PC-3 (cell line): ENCODE data around the gene SRPX. TPM values are rescaled to one million over a fixed set of nuclear protein-coding genes. Genes with fewer than 3 reads are reported as not detected.

Source experiments
- ATAC-seq: fragments of 200-7000 bp; cut with Tn5 transposase; 2 replicates; pipeline ENCODE4 v1.9.1; 2020; ENCODE audit warnings: mild to moderate bottlenecking, moderate library complexity
- BruUV-seq: library from RNA; stranded (reverse); fragments of 400-500 nt; replicated peaks from 2 replicates; lab custom pipeline; 2021; lab: Mats Ljungman, UMichigan
- CTCF ChIA-PET: fragments of 300-600 bp; sonication (Branson Sonifier 250); formaldehyde crosslinking; loops from one replicate; lab custom pipeline; 2022; ENCODE audit warnings: antibody characterized with exemption; lab: Charles Lee
- POLR2A ChIA-PET: fragments of 300-600 bp; sonication (Branson Sonifier 250); formaldehyde crosslinking; loops from one replicate; lab custom pipeline; 2022; ENCODE audit warnings: antibody characterized with exemption; ENCODE audit not compliant: unreplicated experiment; lab: Charles Lee
- DNase-seq: peaks from one replicate; pipeline ENCODE4 v3.0.0-alpha.2; 2015
- H2AFZ ChIP-seq: fragments of 300-600 bp; sonication (generic); 2 replicates; pipeline ENCODE4 v1.6.0; 2016; ENCODE audit warnings: antibody characterized with exemption, low read length
- H3F3A ChIP-seq: fragments of 300-600 bp; sonication (generic); one replicate; pipeline ENCODE4 v1.6.0; 2017; ENCODE audit warnings: antibody characterized with exemption, low read length, control low read depth, mild to moderate bottlenecking; ENCODE audit not compliant: unreplicated experiment
- H3K27ac ChIP-seq: fragments of 300-600 bp; sonication (generic); 2 replicates; pipeline ENCODE4 v1.5.1; 2016; ENCODE audit warnings: mild to moderate bottlenecking, low read length
- H3K27me3 ChIP-seq: fragments of 300-600 bp; sonication (generic); 2 replicates; pipeline ENCODE4 v1.6.1; 2016; ENCODE audit warnings: low read length, mixed read lengths
- H3K36me3 ChIP-seq: fragments of 300-600 bp; sonication (generic); 2 replicates; pipeline ENCODE4 v1.6.1; 2016; ENCODE audit warnings: low read depth, mixed run types, low read length, mixed read lengths
- H3K4me1 ChIP-seq: fragments of 300-600 bp; sonication (generic); 2 replicates; pipeline ENCODE4 v1.5.1; 2016; ENCODE audit warnings: low read length; ENCODE audit not compliant: insufficient read depth
- H3K4me2 ChIP-seq: fragments of 300-600 bp; sonication (generic); 2 replicates; pipeline ENCODE4 v1.6.0; 2016; ENCODE audit warnings: low read length
- H3K4me3 ChIP-seq: fragments of 300-600 bp; sonication (generic); 2 replicates; pipeline ENCODE4 v1.5.1; 2016; ENCODE audit warnings: mild to moderate bottlenecking, low read length, mixed read lengths
- H3K79me2 ChIP-seq: fragments of 300-600 bp; sonication (generic); 2 replicates; pipeline ENCODE4 v1.6.1; 2017; ENCODE audit warnings: low read length, mixed read lengths
- H3K9ac ChIP-seq: fragments of 300-600 bp; sonication (generic); 2 replicates; pipeline ENCODE4 v1.6.0; 2016; ENCODE audit warnings: mild to moderate bottlenecking, low read length
- H3K9me2 ChIP-seq: fragments of 300-600 bp; sonication (generic); replicated peaks from 2 replicates; pipeline ENCODE4 v1.6.1; 2016; ENCODE audit warnings: mixed run types, low read length, mixed read lengths
- H3K9me3 ChIP-seq: fragments of 300-600 bp; sonication (generic); 2 replicates; pipeline ENCODE4 v1.6.1; 2016; ENCODE audit warnings: low read length, mixed read lengths
- H4K20me1 ChIP-seq: fragments of 300-600 bp; sonication (generic); 2 replicates; pipeline ENCODE4 v1.6.1; 2016; ENCODE audit warnings: low read length, mixed read lengths
- CTCF ChIP-seq: fragments of 300-600 bp; sonication (generic); conservative IDR thresholded peaks from 2 replicates; pipeline ENCODE4 v1.5.1; 2017; ENCODE audit warnings: antibody characterized with exemption, low read depth, mild to moderate bottlenecking, low read length
- EZH2 ChIP-seq: fragments of 300-600 bp; sonication (generic); IDR thresholded peaks from one replicate; pipeline ENCODE4 v1.6.1; 2017; ENCODE audit warnings: antibody characterized with exemption, mild to moderate bottlenecking, low read length; ENCODE audit not compliant: unreplicated experiment
- EZH2phosphoT487 ChIP-seq: fragments of 300-600 bp; sonication (generic); IDR thresholded peaks from 2 replicates; pipeline ENCODE4 v1.6.1; 2018; ENCODE audit warnings: mild to moderate bottlenecking, antibody characterized with exemption, low read length, borderline replicate concordance
- intact Hi-C: fragments of 100-400 bp; cut with micrococcal nuclease; formaldehyde crosslinking; loops from 2 replicates; pipeline ENCODE4 v1.9.0; 2023
- total RNA-seq: library from RNA; depleted of rRNA; stranded (reverse); fragments of >200 nt; gene quantifications from 2 replicates; pipeline ENCODE4 v1.2.3, GENCODE V29; 2014

The SRPX gene
- total RNA-seq, 1 experiment from 2014 or later, result 5.0 TPM

GRCh38 chrX:38211891-38212635 lies 8.6 kb downstream of the SRPX start:
- no peak for DNase-seq
- H3K36me3 ChIP-seq, result no peaks in the 10 kb centered on the region
- ChIA-PET POLR2A (no interaction called here), CTCF (no interaction called here)
- ATAC-seq, result no peak
- no peaks in the 10 kb centered on the region for H3K9me2 ChIP-seq
- peaks cover 17% of the 10 kb centered on the region for H3K4me1 ChIP-seq
- no peak overlapping the region for H3K27ac ChIP-seq
- BruUV-seq, result no TSS peak
- H3F3A ChIP-seq, result no peaks in the 10 kb centered on the region
- H3K4me2 ChIP-seq, result no peak overlapping the region
- H3K79me2 ChIP-seq, result no peaks in the 10 kb centered on the region
- TF ChIP-seq CTCF (no peak), EZH2 (no peak), EZH2phosphoT487 (no peak)
- no peak overlapping the region for H3K9ac ChIP-seq
- H3K4me3 ChIP-seq, result no peak overlapping the region
- no peaks in the 10 kb centered on the region for H3K9me3 ChIP-seq
- H2AFZ ChIP-seq, result no peak overlapping the region
- H3K27me3 ChIP-seq, result no peaks in the 10 kb centered on the region
- no peaks in the 10 kb centered on the region for H4K20me1 ChIP-seq
- intact Hi-C loops, result no loop called here

- TF ChIP-seq CTCF (no peak), EZH2phosphoT487 (no peak), EZH2 (no peak)
- no peaks in the 10 kb centered on the region for H3K79me2 ChIP-seq
- H3K4me2 ChIP-seq, result no peak overlapping the region
Measured at GRCh38 chrX:38206542-38206941, 14.1 kb downstream of the SRPX start.

GRCh38 chrX:38206036-38206435 lies 14.6 kb downstream of the SRPX start:
- CTCF ChIA-PET, result no interaction called here
- POLR2A ChIA-PET, result no interaction called here
- intact Hi-C loops, result no loop called here
- Histone ChIP-seq H3K9ac (no peak overlapping the region), H3K4me1 (no peaks in the 10 kb centered on the region), H3K79me2 (no peaks in the 10 kb centered on the region), H4K20me1 (no peaks in the 10 kb centered on the region), H3K9me2 (no peaks in the 10 kb centered on the region), H3K27ac (no peak overlapping the region), H3K9me3 (no peaks in the 10 kb centered on the region), H2AFZ (no peak overlapping the region), H3K4me3 (no peak overlapping the region), H3K36me3 (no peaks in the 10 kb centered on the region), H3K4me2 (no peak overlapping the region), H3F3A (no peaks in the 10 kb centered on the region), H3K27me3 (no peaks in the 10 kb centered on the region)
- BruUV-seq, result no TSS peak
- TF ChIP-seq EZH2phosphoT487, result no peak
- no peak for TF ChIP-seq EZH2
- no peak for TF ChIP-seq CTCF
- DNase-seq (no peak), ATAC-seq (no peak)

More at GRCh38 chrX:38206542-38206941, 14.1 kb downstream of the SRPX start:
- DNase-seq (no peak), ATAC-seq (no peak)
- H2AFZ ChIP-seq, result no peak overlapping the region
- H4K20me1 ChIP-seq, result no peaks in the 10 kb centered on the region
- ChIA-PET CTCF (no interaction called here), POLR2A (no interaction called here)
- no peaks in the 10 kb centered on the region for H3K9me3 ChIP-seq
- no peaks in the 10 kb centered on the region for H3K36me3 ChIP-seq
- H3K4me1 ChIP-seq, result no peaks in the 10 kb centered on the region
- no peak overlapping the region for H3K9ac ChIP-seq
- no peak overlapping the region for H3K4me3 ChIP-seq
- H3F3A ChIP-seq, result no peaks in the 10 kb centered on the region
- no peaks in the 10 kb centered on the region for H3K9me2 ChIP-seq
- H3K27ac ChIP-seq, result no peak overlapping the region
- H3K27me3 ChIP-seq, result no peaks in the 10 kb centered on the region
- BruUV-seq, result no TSS peak
- intact Hi-C loops, result no loop called here
